A549 treated with Mapracorat at 1 μM for 4 hours (cell line): ENCODE measurements around the gene SELENOI. TPM values are rescaled to one million over a fixed set of nuclear protein-coding genes. Genes with fewer than 3 reads are reported as not detected.

Source experiments
- total RNA-seq: library from RNA; stranded (reverse); fragments of 200-300 nt; extraction: Qiagen RNA extraction; gene quantifications from 5 replicates; pipeline ENCODE4 v1.2.3, GENCODE V29; 2022

The SELENOI gene
- total RNA-seq: 14.3 to 22.3 TPM (median 17.8 TPM) in 5 replicates

DNA sequence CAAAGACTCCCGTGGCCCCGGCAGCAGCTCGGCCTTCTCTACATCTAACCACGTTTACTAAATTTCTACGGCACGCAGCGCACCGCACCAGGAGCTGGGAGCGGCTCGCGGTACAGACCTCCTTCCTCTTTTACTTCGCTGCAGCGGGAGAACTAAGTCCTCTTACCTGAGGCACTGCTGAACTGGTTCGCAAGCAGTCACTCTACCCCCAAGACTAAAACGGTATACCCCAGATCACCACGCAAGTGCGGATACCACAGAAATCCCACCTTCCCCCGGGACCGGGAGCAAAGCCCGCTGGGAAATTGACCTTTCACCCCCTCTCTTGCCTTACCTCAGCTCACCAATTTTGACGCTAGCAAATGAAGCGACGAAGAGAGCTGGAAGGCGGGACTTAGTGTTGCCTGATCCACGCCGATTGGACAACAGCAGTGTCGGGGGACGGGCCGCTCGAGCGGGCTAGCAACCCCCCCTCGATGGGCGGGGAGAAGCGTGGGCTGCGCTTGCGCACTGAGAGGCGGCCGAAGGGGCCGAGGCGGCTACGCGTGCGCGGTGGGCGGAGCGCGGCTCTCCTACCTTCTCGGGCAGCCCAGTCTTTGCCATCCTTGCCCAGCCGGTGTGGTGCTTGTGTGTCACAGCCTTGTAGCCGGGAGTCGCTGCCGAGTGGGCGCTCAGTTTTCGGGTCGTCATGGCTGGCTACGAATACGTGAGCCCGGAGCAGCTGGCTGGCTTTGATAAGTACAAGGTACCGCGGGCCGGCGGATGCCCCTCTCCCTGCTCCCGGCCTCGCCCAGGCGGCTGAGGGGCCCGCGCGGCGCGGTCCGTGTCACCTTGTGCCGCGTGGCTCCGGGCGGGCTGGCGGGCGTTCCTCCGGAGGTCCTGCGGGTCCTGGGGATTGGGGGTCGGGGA lies at the start of gene SELENOI:
SELENOI (plus strand) TSS at position 599 of the 909 bp plus-strand sequence; CDS start at position 689, 90 bp downstream.

GRCh38 chr2:26346454-26347053 lies 611 bp downstream of the SELENOI start, which contains the start of gene ADGRF3:
TSS of gene ADGRF3 (minus strand) at chr2:26346789. CDS start at chr2:26346234, 555 bp downstream.

DNA sequence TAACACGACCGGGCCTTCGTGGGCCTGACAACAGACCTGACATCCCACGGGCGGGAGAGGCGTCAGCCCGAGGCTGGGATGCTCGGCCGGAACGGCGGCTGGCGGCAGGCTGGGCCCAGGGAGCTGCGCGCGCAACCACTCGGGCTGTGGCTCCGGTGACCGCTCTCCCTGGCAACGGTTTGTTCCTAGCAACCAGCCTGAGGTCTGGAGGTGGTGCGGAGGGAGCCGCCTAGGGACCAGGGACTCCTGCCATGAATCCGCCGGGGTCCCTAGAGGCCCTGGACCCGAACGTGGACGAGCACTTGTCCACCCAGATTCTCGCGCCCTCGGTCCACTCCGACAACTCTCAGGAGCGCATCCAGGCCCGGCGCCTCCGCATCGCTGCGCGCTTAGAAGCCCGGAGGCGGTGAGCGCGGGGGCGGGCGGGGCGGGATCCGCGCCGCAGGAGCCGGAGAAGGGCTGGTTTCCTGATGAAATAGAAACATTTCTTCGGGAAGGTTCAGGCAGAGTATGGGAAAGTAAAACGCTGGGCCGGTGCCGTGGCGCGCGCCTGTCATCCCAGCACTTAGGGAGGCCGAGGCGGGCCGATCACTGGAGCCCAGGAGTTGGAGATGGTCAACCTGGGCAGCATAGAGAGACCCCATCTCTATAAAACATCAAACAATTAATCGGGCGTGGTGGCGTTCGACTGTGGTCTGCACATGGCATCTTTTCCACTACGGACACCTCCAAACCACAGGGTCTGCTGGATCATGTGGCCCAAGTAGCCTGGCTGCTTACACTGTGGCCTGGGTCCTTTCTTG lies 56.0 kb downstream of the SELENOI start, which contains the start of gene DRC1:
DRC1 (plus strand) TSS at position 182 of the 803 bp plus-strand sequence; CDS start at position 252, 70 bp downstream.

Other genes with a start within 250 kb of the SELENOI start
- 5.6 to 10.1 TPM (median 6.8 TPM) in 5 replicates for gene GAREM2, start 173.1 kb upstream of the SELENOI start, total RNA-seq
- 117 to 140 TPM (median 122 TPM) in 5 replicates for gene HADHA, start 101.5 kb upstream of the SELENOI start, total RNA-seq
- 89.3 to 106 TPM (median 99.7 TPM) in 5 replicates for gene HADHB, start 101.2 kb upstream of the SELENOI start, total RNA-seq
- 0.04 to 0.28 TPM (median 0.13 TPM) in 4 of 5 replicates, not detected in the other for gene ADGRF3, start 646 bp downstream of the SELENOI start, total RNA-seq
- 0.16 to 0.46 TPM (median 0.38 TPM) in 5 replicates for gene DRC1, start 55.8 kb downstream of the SELENOI start, total RNA-seq
- gene OTOF, start 132.0 kb downstream of the SELENOI start, total RNA-seq: 0.03 to 0.21 TPM (median 0.15 TPM) in 5 replicates